ENCODE measurements around the gene YEATS2.

- TF ChIP-seq HDGF (IDR thresholded peaks at IDR 0.05; ENCODE audit: borderline replicate concordance) (no peak), ARNT (IDR thresholded peaks at IDR 0.05) (no peak), CTBP1 (IDR thresholded peaks at IDR 0.05; ENCODE audit: borderline replicate concordance) (no peak), SUZ12 (IDR thresholded peaks at IDR 0.05) (no peak), LEF1 (IDR thresholded peaks at IDR 0.05; ENCODE audit: borderline replicate concordance) (no peak), FOXK2 (IDR thresholded peaks at IDR 0.05) (no peak), ZNF384 (IDR thresholded peaks at IDR 0.05) (no peak), SP1 (IDR thresholded peaks at IDR 0.05) (no peak)
Measured at GRCh38 chr3:183801601-183802000, 104.0 kb downstream of the YEATS2 start.
